ENCODE data around the gene TXNRD3.

GRCh38 chr3:126606001-126606400 lies 48.9 kb downstream of the TXNRD3 start:
- TF ChIP-seq CTCF (conservative IDR thresholded peaks at IDR 0.05; ENCODE audit: low read depth, low read length), result no peak
- TF ChIP-seq EZH2 (IDR thresholded peaks at IDR 0.05; ENCODE audit: low read length, unreplicated experiment), result no peak
- no peak for TF ChIP-seq EZH2phosphoT487 (IDR thresholded peaks at IDR 0.05; ENCODE audit: borderline replicate concordance, low read length)

Measured in PC-3 (cell line).